Stimulated activated naive CD8-positive, alpha-beta T cell treated with anti-CD3 and anti-CD28 coated beads, Interleukin-15, amount 100 ng/mL, for 72 hours (primary cell): ENCODE results near the gene IL12RB2.
"Not testable (repeated sequence)": the region's sequence is repeated elsewhere in the genome, so short reads cannot be mapped to it uniquely, and the experiment has no call there.

ENCODE experiments used
- ATAC-seq: fragments of 150-1000 bp; cut with Tn5 transposase; 2 replicates; pipeline ENCODE4 v1.10.0; 2021; ENCODE audit warnings: mild to moderate bottlenecking, moderate library complexity
- DNase-seq, 2 donors: peaks; one replicate each; pipeline ENCODE4 v3.0.0; 2021 to 2022
- H3K27ac Mint-ChIP-seq, 2 donors: one replicate each; pipeline ENCODE4 v1.8.0; 2022; ENCODE audit warnings: mild to moderate bottlenecking in 2 of 2, mixed read lengths in 2 of 2, moderate library complexity in 2 of 2
- H3K27me3 Mint-ChIP-seq: one replicate; pipeline ENCODE4 v1.8.0; 2022; ENCODE audit warnings: mixed read lengths
- H3K4me1 Mint-ChIP-seq: one replicate; pipeline ENCODE4 v1.8.0; 2022; ENCODE audit warnings: mild to moderate bottlenecking, mixed read lengths
- H3K4me3 Mint-ChIP-seq, 2 donors: one replicate each; pipeline ENCODE4 v1.8.0; 2022; ENCODE audit warnings: mild to moderate bottlenecking in 2 of 2, mixed read lengths in 2 of 2, moderate library complexity in 1 of 2
- H3K9me3 Mint-ChIP-seq, 2 donors: one replicate each; pipeline ENCODE4 v1.8.0; 2022; ENCODE audit warnings: mixed read lengths in 2 of 2

IL12RB2 gene

GRCh38 chr1:67437961-67438360, 130.3 kb downstream of the IL12RB2 start:
- DNase-seq (no peak), ATAC-seq (no peak)
- no peak overlapping the region for H3K4me3 Mint-ChIP-seq
- no peak overlapping the region for H3K27ac Mint-ChIP-seq
- peaks cover 48% of the 10 kb centered on the region for H3K4me1 Mint-ChIP-seq
- no peaks in the 10 kb centered on the region for H3K27me3 Mint-ChIP-seq
- H3K9me3 Mint-ChIP-seq: no peaks in the 10 kb centered on the region

DNA sequence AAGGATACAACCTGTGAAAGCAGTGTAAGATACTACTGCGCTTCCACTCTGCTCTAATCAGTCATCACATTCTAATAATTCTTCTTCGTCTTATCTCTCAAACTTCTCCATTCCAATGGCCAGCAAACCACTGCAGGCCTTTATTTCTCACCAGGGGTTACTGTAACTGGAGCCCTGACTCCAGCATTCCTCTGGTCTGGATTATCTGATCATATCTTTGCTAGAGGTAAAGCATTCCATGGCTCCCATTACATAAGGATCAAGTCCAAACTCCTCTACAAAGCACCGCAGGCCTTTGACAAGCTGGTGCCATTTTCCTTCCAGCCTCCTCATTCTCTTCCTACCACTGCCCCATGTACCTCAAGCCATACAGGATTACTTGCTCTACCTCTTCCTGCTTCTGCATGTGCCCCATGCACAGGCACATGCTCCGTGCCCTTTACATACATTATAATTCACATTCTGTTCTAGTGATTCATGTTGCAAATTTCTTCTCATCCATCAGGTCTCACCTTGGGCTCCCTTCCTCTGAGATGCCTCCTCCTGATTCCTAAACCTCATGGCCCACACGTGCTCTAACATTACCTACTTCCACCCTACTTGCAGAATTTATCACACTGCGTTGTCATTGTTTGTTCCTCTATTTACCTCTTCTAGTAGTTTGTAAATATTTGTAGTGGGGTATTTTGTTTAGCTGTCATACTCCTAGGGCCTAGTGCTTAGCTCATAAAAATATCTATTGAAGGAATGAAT, 131.8 kb downstream of the IL12RB2 start:
- Mint-ChIP-seq H3K27ac (no peak overlapping the region), H3K4me3 (no peak overlapping the region), H3K27me3 (no peaks in the 10 kb centered on the region), H3K9me3 (no peaks in the 10 kb centered on the region), H3K4me1 (peaks cover 33% of the 10 kb centered on the region)
- no peak for DNase-seq
- no peak for ATAC-seq

- no peak for DNase-seq
- no peak for ATAC-seq
- H3K4me3 Mint-ChIP-seq: no peak overlapping the region
- H3K27ac Mint-ChIP-seq: no peak overlapping the region
- peaks cover 25% of the 10 kb centered on the region for H3K4me1 Mint-ChIP-seq
- no peaks in the 10 kb centered on the region for H3K9me3 Mint-ChIP-seq
- no peaks in the 10 kb centered on the region for H3K27me3 Mint-ChIP-seq
Measured at GRCh38 chr1:67440339-67440738, 132.7 kb downstream of the IL12RB2 start.

GRCh38 chr1:67441183-67441582, 133.5 kb downstream of the IL12RB2 start:
- H3K9me3 Mint-ChIP-seq: no peaks in the 10 kb centered on the region
- no peaks in the 10 kb centered on the region for H3K27me3 Mint-ChIP-seq
- H3K27ac Mint-ChIP-seq: peak overlapping the region in 1 of 2 donors; percentile 48
- ATAC-seq (peak; percentile 13), DNase-seq (peak; percentile 30 to 35)
- peaks cover 25% of the 10 kb centered on the region for H3K4me1 Mint-ChIP-seq
- H3K4me3 Mint-ChIP-seq: peak overlapping the region in 1 of 2 donors; percentile 4

DNA sequence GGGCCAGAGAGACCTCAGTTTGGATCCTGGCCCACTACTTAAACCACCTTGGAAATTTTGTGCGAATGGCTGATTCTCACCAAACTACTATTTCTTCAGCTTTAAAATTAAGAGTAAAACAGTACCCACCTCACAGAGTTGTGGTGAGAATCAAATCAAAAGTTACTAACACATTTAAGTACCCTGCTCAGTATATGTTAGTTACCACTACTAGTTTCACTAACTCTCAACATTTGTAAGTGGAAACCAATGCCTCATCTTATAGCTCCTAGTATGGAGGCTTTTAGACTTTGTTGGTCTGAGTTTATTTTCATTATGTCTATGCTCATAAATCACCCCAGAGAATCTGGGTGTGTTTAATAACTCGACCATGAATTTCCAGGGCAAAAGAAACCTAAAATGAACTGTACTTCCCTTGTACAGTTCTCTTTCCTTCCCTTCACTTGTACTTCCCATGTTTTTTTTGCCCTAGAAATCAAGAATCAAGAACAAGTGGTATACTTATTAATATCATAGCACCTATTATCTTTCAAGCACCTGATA, 134.1 kb downstream of the IL12RB2 start:
- peak; percentile 97 for ATAC-seq
- Mint-ChIP-seq H3K4me3 (peak overlapping the region in 1 of 2 donors; percentile 41), H3K27me3 (no peaks in the 10 kb centered on the region), H3K27ac (peak overlapping the region in 1 of 2 donors; percentile 52), H3K4me1 (peaks cover 25% of the 10 kb centered on the region), H3K9me3 (no peaks in the 10 kb centered on the region)
- no peak for DNase-seq

- H3K4me1 Mint-ChIP-seq: peaks cover 18% of the 10 kb centered on the region
- H3K4me3 Mint-ChIP-seq, ATAC-seq, H3K27me3 Mint-ChIP-seq, H3K9me3 Mint-ChIP-seq, H3K27ac Mint-ChIP-seq, DNase-seq: not testable (repeated sequence)
Measured at GRCh38 chr1:67446014-67446413, 138.3 kb downstream of the IL12RB2 start.
